K562 (cell line): ENCODE data around the gene LRRC19. TPM values are rescaled to one million over a fixed set of nuclear protein-coding genes. Genes with fewer than 3 reads are reported as not detected.

ENCODE experiments used
- ATAC-seq: fragments of 200-7000 bp; cut with Tn5 transposase; 3 replicates; pipeline ENCODE4 v1.9.1; 2020; ENCODE audit warnings: moderate library complexity
- BruUV-seq: library from RNA; stranded (reverse); fragments of 400-500 nt; replicated peaks from 2 replicates; lab custom pipeline; 2021; lab: Mats Ljungman, UMichigan
- CTCF ChIA-PET: fragments of 300-600 bp; formaldehyde crosslinking; extraction: SDS; loops from one replicate; lab custom pipeline; 2021; ENCODE audit warnings: low intra/inter-chr PET ratio; lab: Yijun Ruan, JAX
- POLR2A ChIA-PET: fragments of 300-600, 350-650 bp; sonication (Branson Sonifier 250); formaldehyde crosslinking; extraction: SDS; loops from one replicate; lab custom pipeline; 2021; ENCODE audit warnings: antibody characterized with exemption, inconsistent platforms; lab: Yijun Ruan, JAX
- DNase-seq, 4 experiments: peaks; one replicate each; pipeline versions ENCODE4 v3.0.0 to v3.0.0-alpha.2; 2011 to 2018; ENCODE audit warnings: low spot score in 3 of 4, mixed read lengths in 3 of 4; ENCODE audit errors: extremely low read depth in 1 of 4
- FAIRE-seq: peaks from 2 replicates; lab custom pipeline; 2011; peaks lifted over from hg19 to GRCh38; lab: Jason Lieb, UNC
- H2AFZ ChIP-seq: 2 replicates; pipeline ENCODE4 v1.6.0; 2011; ENCODE audit warnings: low read depth, low read length, control low read depth, inconsistent platforms
- H3K27ac ChIP-seq: fragments of 200-600 bp; 3 replicates; pipeline ENCODE4 v1.8.0; 2011; ENCODE audit warnings: low read depth, mild to moderate bottlenecking, control low read depth, inconsistent platforms, low read length, moderate library complexity, mixed read lengths; ENCODE audit errors: extremely low read depth
- H3K27me3 ChIP-seq, 2 experiments: fragments of 300-600 bp in 1 of 2; 2 replicates in 1 of 2; 3 replicates in 1 of 2; pipeline versions ENCODE4 v1.6.0 to v1.8.0; 2011; ENCODE audit warnings: inconsistent platforms in 2 of 2, low read length in 2 of 2, mild to moderate bottlenecking in 1 of 2, mixed read lengths in 1 of 2, moderate library complexity in 1 of 2; ENCODE audit not compliant: control insufficient read depth in 2 of 2, insufficient read depth in 2 of 2
- H3K36me3 ChIP-seq: fragments of 300-600 bp; 3 replicates; pipeline ENCODE4 v1.8.0; 2011; ENCODE audit warnings: mild to moderate bottlenecking, low read length, inconsistent platforms; ENCODE audit not compliant: control insufficient read depth, insufficient read depth
- H3K4me1 ChIP-seq, 2 experiments: fragments of 200-600 bp in 1 of 2; replicated peaks in 1 of 2; 2 replicates in 1 of 2; 3 replicates in 1 of 2; pipeline versions ENCODE4 v1.5.1 to v1.8.0; 2011; ENCODE audit warnings: inconsistent platforms in 2 of 2, low read length in 2 of 2, mild to moderate bottlenecking in 1 of 2, mixed read lengths in 1 of 2, moderate library complexity in 1 of 2; ENCODE audit not compliant: control insufficient read depth in 2 of 2, insufficient read depth in 2 of 2
- H3K4me2 ChIP-seq: 2 replicates; pipeline ENCODE4 v1.6.1; 2011; ENCODE audit warnings: low read length, control low read depth, inconsistent platforms, mixed read lengths; ENCODE audit not compliant: insufficient read depth
- H3K4me3 ChIP-seq: fragments of 200-600 bp; sonication (generic), shearing (Covaris generic); 2 replicates; pipeline ENCODE4 v1.5.1; 2016; ENCODE audit warnings: control low read depth, inconsistent platforms
- H3K79me2 ChIP-seq: fragments of 200-600 bp; 3 replicates; pipeline ENCODE4 v1.8.0; 2011; ENCODE audit warnings: low read length, inconsistent platforms; ENCODE audit not compliant: control insufficient read depth, insufficient read depth
- H3K9ac ChIP-seq, 2 experiments: 2 replicates each; pipeline versions ENCODE4 v1.6.0 to v1.6.1; 2011; ENCODE audit warnings: low read depth in 2 of 2, low read length in 2 of 2, control low read depth in 1 of 2, inconsistent platforms in 1 of 2, mild to moderate bottlenecking in 1 of 2, mixed read lengths in 1 of 2; ENCODE audit not compliant: insufficient read depth in 1 of 2
- H3K9me1 ChIP-seq: one replicate; pipeline ENCODE4 v1.6.0; 2011; ENCODE audit warnings: inconsistent platforms, mild to moderate bottlenecking, low read length, moderate library complexity; ENCODE audit not compliant: control insufficient read depth, insufficient read depth
- H3K9me3 ChIP-seq: replicated peaks from 2 replicates; pipeline ENCODE4 v1.5.1; 2011; ENCODE audit warnings: low read depth, low read length, inconsistent platforms; ENCODE audit not compliant: control insufficient read depth, insufficient read depth
- H4K20me1 ChIP-seq: replicated peaks from 2 replicates; pipeline ENCODE4 v1.6.1; 2011; ENCODE audit warnings: low read length, inconsistent platforms, mixed read lengths; ENCODE audit not compliant: control insufficient read depth, insufficient read depth
- FIP1L1 ChIP-seq: fragments of 200-400 bp; formaldehyde crosslinking; IDR thresholded peaks from 2 replicates; pipeline ENCODE4 v1.6.1; 2018; ENCODE audit warnings: mild to moderate bottlenecking, low read depth, low read length; ENCODE audit not compliant: poor library complexity, severe bottlenecking
- FOXA3 ChIP-seq, 2 experiments: fragments of 450-650 bp in 1 of 2; sonication (generic) in 1 of 2; formaldehyde crosslinking; IDR thresholded peaks in 1 of 2; conservative IDR thresholded peaks in 1 of 2; 2 replicates each; pipeline versions ENCODE4 v1.4.0 to v1.8.0; 2020 to 2022; ENCODE audit warnings: mild to moderate bottlenecking in 2 of 2, missing genetic modification reagents in 1 of 2
- MEIS2 ChIP-seq: fragments of 450-650 bp; IDR thresholded peaks from 2 replicates; pipeline ENCODE4 v1.6.1; 2014; ENCODE audit warnings: mild to moderate bottlenecking; ENCODE audit not compliant: partially characterized antibody
- MIER1 ChIP-seq: fragments of 450-650 bp; IDR thresholded peaks from 2 replicates; pipeline ENCODE4 v1.6.1; 2016; ENCODE audit warnings: antibody characterized with exemption, mild to moderate bottlenecking, low read depth
- PHF21A ChIP-seq: fragments of 450-650 bp; IDR thresholded peaks from 2 replicates; pipeline ENCODE4 v1.6.1; 2017; ENCODE audit warnings: low read depth, borderline replicate concordance
- RBM39 ChIP-seq: fragments of 200-400 bp; formaldehyde crosslinking; optimal IDR thresholded peaks from 2 replicates; pipeline ENCODE3; 2018; ENCODE audit warnings: low read depth, low read length
- RHOXF2B ChIP-seq: fragments of 250-450 bp; sonication (Bioruptor Pico); conservative IDR thresholded peaks from 2 replicates; pipeline ENCODE4 v1.5.1; 2021
- SP1 ChIP-seq: sonication (generic); formaldehyde crosslinking; IDR thresholded peaks from 2 replicates; pipeline ENCODE4 v1.8.1; 2022; ENCODE audit warnings: mild to moderate bottlenecking, missing genetic modification reagents
- ZC3H11A ChIP-seq: IDR thresholded peaks from 2 replicates; pipeline ENCODE4 v1.6.1; 2012; ENCODE audit warnings: low read depth, low read length, improper control_type of control experiment
- ZNF449 ChIP-seq: fragments of 250-450 bp; sonication (Bioruptor Pico); IDR thresholded peaks from 2 replicates; pipeline ENCODE4 v1.8.0; 2022; ENCODE audit warnings: moderate library complexity, mild to moderate bottlenecking, inconsistent platforms
- WGBS: fragments of 100-300 bp; shearing (Covaris generic); methylation state at CpG from one replicate; pipeline ENCODE4 v1.1.6; 2016; ENCODE audit warnings: low coverage, mixed read lengths; ENCODE audit not compliant: insufficient coverage; ENCODE audit errors: missing lambda C conversion rate; 5-methylcytosine and 5-hydroxymethylcytosine counted together
- in situ Hi-C: fragments of 300-500 bp; cut with MboI; formaldehyde crosslinking; loops from 4 replicates; pipeline ENCODE4 v1.15.0; 2018; ENCODE audit warnings: inconsistent platforms, mixed read lengths
- intact Hi-C: fragments of 100-400 bp; cut with micrococcal nuclease; formaldehyde crosslinking; loops from 2 replicates; pipeline ENCODE4 v1.14.2; 2022
- polyA plus RNA-seq, 8 experiments: library from polyadenylated mRNA; depleted of rRNA in 4 of 8; stranded (reverse) in 5 of 8; unstranded in 3 of 8; fragments of >200 nt; fragmentation: Nextera tagmentation in 2 of 8; fragmentation: Illumina TruSeq in 1 of 8; extraction: Ambion mirVana in 2 of 8; extraction: Trizol in 1 of 8; gene quantifications; 2 replicates each; pipeline versions ENCODE4 v1.2.1 to v1.2.3, GENCODE V29; 2011 to 2014; ENCODE audit warnings: inconsistent platforms in 1 of 8, missing spikeins in 1 of 8
- total RNA-seq, 7 experiments: library from RNA; depleted of rRNA in 6 of 7; stranded (reverse); fragments of >200 nt in 6 of 7; fragmentation: Illumina TruSeq in 2 of 7; extraction: Trizol in 2 of 7; gene quantifications; 2 replicates each; pipeline versions ENCODE4 v1.2.1 to v1.2.3, GENCODE V29; 2011 to 2021; ENCODE audit warnings: low replicate concordance in 1 of 7

The LRRC19 gene
- total and polyA plus RNA-seq, 9 of the 15 experiments (the other 6 are each of a cell fraction or from before 2014, with no cell fraction given): not detected

GRCh38 chr9:26956860-26957233, 48.6 kb downstream of the LRRC19 start:
- Histone ChIP-seq H3K27ac (peak overlapping the region; percentile 96), H3K9me1 (no peaks in the 10 kb centered on the region), H3K4me1 (no peaks in the 10 kb centered on the region; a peak in 2 of 5 replicates), H3K79me2 (peaks cover 17% of the 10 kb centered on the region), H3K9me3 (no peaks in the 10 kb centered on the region), H3K9ac (peak overlapping the region; percentile 88 to 90; a peak in 3 of 4 replicates), H4K20me1 (no peaks in the 10 kb centered on the region), H3K4me3 (peak overlapping the region; percentile 49), H3K36me3 (no peaks in the 10 kb centered on the region), H2AFZ (0 out of 2 replicates have a peak overlapping the region, but pooled peaks have one; percentile 53), H3K4me2 (peak overlapping the region; percentile 87), H3K27me3 (no peaks in the 10 kb centered on the region)
- WGBS: 0% methylated on average over 5 of the region's 6 CpGs
- peak in 2 of 4 experiments; percentile 7 to 8 for DNase-seq
- no peak for ATAC-seq
- TF ChIP-seq MIER1 (no peak), PHF21A (no peak), MEIS2 (no peak), RBM39 (no peak), FOXA3 (CRISPR knock-in tag; conservative IDR thresholded peaks at IDR 0.05 in 1 of 2, IDR thresholded peaks at IDR 0.05 in 1 of 2) (no peak), SP1 (no peak), RHOXF2B (CRISPR knock-in tag) (no peak), ZC3H11A (no peak), FIP1L1 (no peak), ZNF449 (no peak)
- CTCF ChIA-PET: no interaction called here
- FAIRE-seq: no peak
- no TSS peak for BruUV-seq
- intact Hi-C loops: loop anchor here (10.0 kb wide), 1 partner anchor 62 kb away; the partner anchor contains the start of gene CAAP1
- POLR2A ChIA-PET: interaction anchor here (1.4 kb wide), 1 partner anchor 9 kb away, joined by 6 read pairs; the partner anchor contains the start of gene PLAA
- in situ Hi-C loops: no loop called here
